OCI-LY3 (cell line): ENCODE results near the gene TAF5.
A peak's percentile ranks its signal among the peaks of the same experiment; 100 is the strongest.

Experiments
- H2AFZ ChIP-seq: fragments of 200-600, 300-600 bp; shearing (Covaris generic); 2 replicates; pipeline ENCODE4 v1.6.0; 2014; ENCODE audit warnings: antibody characterized with exemption, low read depth, low read length
- H3K27ac ChIP-seq: fragments of 200-600, 300-600 bp; sonication (generic); 2 replicates; pipeline ENCODE4 v1.5.1; 2014; ENCODE audit warnings: mild to moderate bottlenecking, low read length, moderate library complexity, mixed read lengths
- H3K27me3 ChIP-seq: fragments of 200-600, 300-600 bp; sonication (generic); 2 replicates; pipeline ENCODE4 v1.6.1; 2014; ENCODE audit warnings: low read depth, low read length, mixed read lengths
- H3K36me3 ChIP-seq: fragments of 200-600, 300-600 bp; sonication (generic); replicated peaks from 2 replicates; pipeline ENCODE3; 2014; ENCODE audit warnings: low read depth, low read length, mixed read lengths
- H3K4me1 ChIP-seq: fragments of 300-600, 200-600 bp; sonication (generic); 2 replicates; pipeline ENCODE4 v1.6.1; 2014; ENCODE audit warnings: low read length, mixed read lengths
- H3K4me2 ChIP-seq: fragments of 200-600, 300-600 bp; sonication (generic); 2 replicates; pipeline ENCODE4 v1.6.1; 2014; ENCODE audit warnings: low read length, mixed read lengths
- H3K4me3 ChIP-seq: fragments of 300-600, 200-600 bp; sonication (generic); 2 replicates; pipeline ENCODE4 v1.5.1; 2014; ENCODE audit warnings: antibody characterized with exemption, mild to moderate bottlenecking, low read length, moderate library complexity
- H3K79me2 ChIP-seq: fragments of 300-600, 200-600 bp; shearing (Covaris generic); 2 replicates; pipeline ENCODE4 v1.6.1; 2014; ENCODE audit warnings: mild to moderate bottlenecking, low read length, mixed read lengths
- H3K9ac ChIP-seq: fragments of 300-600, 200-600 bp; shearing (Covaris generic); 2 replicates; pipeline ENCODE4 v1.6.0; 2014; ENCODE audit warnings: mild to moderate bottlenecking, low read length, moderate library complexity
- H3K9me3 ChIP-seq: fragments of 200-600, 300-600 bp; shearing (Covaris generic); 2 replicates; pipeline ENCODE4 v1.6.1; 2014; ENCODE audit warnings: low read length, mixed read lengths; ENCODE audit not compliant: insufficient read depth
- H4K20me1 ChIP-seq: fragments of 200-600, 300-600 bp; sonication (generic); 2 replicates; pipeline ENCODE4 v1.6.1; 2016; ENCODE audit warnings: low read length, mixed read lengths; ENCODE audit not compliant: insufficient read depth
- CTCF ChIP-seq: fragments of 200-600, 300-600 bp; sonication (generic); IDR thresholded peaks from 2 replicates; pipeline ENCODE4 v1.5.1; 2014; ENCODE audit warnings: antibody characterized with exemption, low read length, low read depth
- EZH2phosphoT487 ChIP-seq: fragments of 200-600 bp; shearing (Covaris generic); IDR thresholded peaks from 2 replicates; pipeline ENCODE4 v1.6.1; 2018; ENCODE audit warnings: antibody characterized with exemption, mixed run types, low read depth

Gene TAF5

GRCh38 chr10:103396067-103396788 lies 28.5 kb downstream of the TAF5 start, which contains the start of the genes ATP5MK and PDCD11:
Gene ATP5MK (minus strand): TSS chr10:103396475. CDS start chr10:103392457, 4,018 bp downstream.
Gene PDCD11 (plus strand): TSS chr10:103396626. CDS start chr10:103398427, 1,801 bp downstream.
- Histone ChIP-seq H3K9ac (peak within 1 kb of the TSS; percentile 79), H3K36me3 (peaks cover 13% of the 10 kb centered on the region), H3K4me3 (peak within 1 kb of the TSS; percentile 99), H3K4me2 (peak within 1 kb of the TSS; percentile 88), H3K79me2 (peaks cover 66% of the 10 kb centered on the region), H3K9me3 (no peaks in the 10 kb centered on the region), H3K27me3 (no peaks in the 10 kb centered on the region), H2AFZ (peak within 1 kb of the TSS; percentile 51; the same call in 1 of the 2 replicates), H4K20me1 (no peaks in the 10 kb centered on the region), H3K4me1 (peaks cover 14% of the 10 kb centered on the region), H3K27ac (peak within 1 kb of the TSS; percentile 37)
- TF ChIP-seq EZH2phosphoT487 (no peak), CTCF (no peak)

- H3K4me1 ChIP-seq, result peaks cover 14% of the 10 kb centered on the region
- no peaks in the 10 kb centered on the region for H3K27me3 ChIP-seq
- TF ChIP-seq CTCF (no peak), EZH2phosphoT487 (no peak)
- H3K36me3 ChIP-seq, result peaks cover 13% of the 10 kb centered on the region
- peak overlapping the region; percentile 99 for H3K4me3 ChIP-seq
- H3K9me3 ChIP-seq, result no peaks in the 10 kb centered on the region
- peak overlapping the region; percentile 88 for H3K4me2 ChIP-seq
- peak overlapping the region; percentile 26; the same call in 1 of the 2 replicates for H3K27ac ChIP-seq
- H4K20me1 ChIP-seq, result no peaks in the 10 kb centered on the region
- peak overlapping the region; percentile 78 for H3K9ac ChIP-seq
- peak overlapping the region; percentile 51; the same call in 1 of the 2 replicates for H2AFZ ChIP-seq
- H3K79me2 ChIP-seq, result peaks cover 66% of the 10 kb centered on the region
Observed at GRCh38 chr10:103396789-103397087, 29.0 kb downstream of the TAF5 start.

DNA sequence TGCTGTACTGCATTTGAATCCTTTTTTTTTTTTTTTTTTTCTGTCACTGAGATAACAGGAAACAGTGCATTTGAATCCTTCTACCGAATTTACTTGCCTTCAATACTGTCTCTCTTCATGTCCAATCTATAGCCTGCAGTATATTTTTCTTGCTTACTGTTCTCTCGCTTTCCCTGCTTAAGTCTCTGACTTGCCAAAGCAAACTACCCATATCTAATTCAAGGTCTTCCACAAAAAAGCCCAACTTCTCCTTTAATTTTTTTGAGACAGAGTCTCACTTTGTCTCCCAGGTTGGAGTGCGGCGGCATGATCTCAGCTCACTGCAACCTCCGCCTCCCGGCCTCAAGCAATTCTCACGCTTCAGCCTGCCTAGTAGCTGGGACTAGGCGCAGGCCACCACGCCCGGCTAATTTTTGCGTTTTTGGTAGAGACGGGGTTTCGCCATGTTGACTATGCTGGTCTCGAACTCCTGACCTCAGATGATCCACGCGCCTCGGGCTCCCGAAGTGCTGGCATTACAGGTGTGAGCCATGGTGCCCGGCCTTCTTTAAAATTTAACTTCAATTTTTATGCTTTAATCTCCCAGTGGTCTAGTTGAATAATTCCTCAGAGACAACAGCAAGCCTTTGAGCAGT lies 29.5 kb downstream of the TAF5 start:
- peak overlapping the region; percentile 26; the same call in 1 of the 2 replicates for H3K27ac ChIP-seq
- no peak for TF ChIP-seq CTCF
- no peak for TF ChIP-seq EZH2phosphoT487
- H3K4me2 ChIP-seq, result peak overlapping the region; percentile 88
- peak overlapping the region; percentile 78 for H3K9ac ChIP-seq
- no peaks in the 10 kb centered on the region for H3K9me3 ChIP-seq
- peaks cover 14% of the 10 kb centered on the region for H3K4me1 ChIP-seq
- H2AFZ ChIP-seq, result 0 out of 2 replicates have a peak overlapping the region, but pooled peaks have one; percentile 51
- H3K4me3 ChIP-seq, result peak overlapping the region; percentile 99
- H3K79me2 ChIP-seq, result peaks cover 66% of the 10 kb centered on the region
- no peaks in the 10 kb centered on the region for H4K20me1 ChIP-seq
- peaks cover 13% of the 10 kb centered on the region for H3K36me3 ChIP-seq
- H3K27me3 ChIP-seq, result no peaks in the 10 kb centered on the region

DNA sequence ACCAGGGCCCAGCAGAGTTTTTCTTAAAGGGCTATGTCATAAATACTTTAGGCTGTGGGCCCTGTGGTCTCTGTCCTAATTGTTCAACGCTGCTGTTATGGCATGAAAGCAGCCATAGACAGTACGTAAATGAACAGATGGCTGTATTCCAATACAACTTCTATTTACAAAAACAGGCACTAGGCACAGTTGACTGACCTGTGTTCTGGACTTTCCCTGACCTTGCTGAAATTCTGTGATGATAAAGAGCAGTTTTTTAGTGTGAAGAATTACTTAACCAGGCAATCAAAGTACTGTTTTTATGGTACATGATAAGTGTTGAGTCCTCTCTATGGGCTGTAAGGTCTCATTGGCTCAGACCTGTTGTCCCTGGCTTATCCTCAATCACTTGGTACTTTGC lies 45.8 kb downstream of the TAF5 start:
- no peak overlapping the region for H2AFZ ChIP-seq
- no peaks in the 10 kb centered on the region for H3K4me1 ChIP-seq
- H3K36me3 ChIP-seq, result peaks cover 36% of the 10 kb centered on the region
- no peaks in the 10 kb centered on the region for H3K9me3 ChIP-seq
- no peak overlapping the region for H3K4me2 ChIP-seq
- no peaks in the 10 kb centered on the region for H4K20me1 ChIP-seq
- no peak overlapping the region for H3K4me3 ChIP-seq
- no peak for TF ChIP-seq EZH2phosphoT487
- no peak for TF ChIP-seq CTCF
- no peaks in the 10 kb centered on the region for H3K27me3 ChIP-seq
- H3K79me2 ChIP-seq, result no peaks in the 10 kb centered on the region
- H3K27ac ChIP-seq, result no peak overlapping the region
- H3K9ac ChIP-seq, result no peak overlapping the region
